GM18909 (cell line): ENCODE measurements around the gene RAB25.

Source experiments
- ATAC-seq: cut with Tn5 transposase; IDR thresholded peaks from one replicate; pipeline ENCODE4 v1.9.1; 2021; ENCODE audit warnings: mild to moderate bottlenecking; ENCODE audit not compliant: unreplicated experiment, poor library complexity

Gene RAB25

DNA sequence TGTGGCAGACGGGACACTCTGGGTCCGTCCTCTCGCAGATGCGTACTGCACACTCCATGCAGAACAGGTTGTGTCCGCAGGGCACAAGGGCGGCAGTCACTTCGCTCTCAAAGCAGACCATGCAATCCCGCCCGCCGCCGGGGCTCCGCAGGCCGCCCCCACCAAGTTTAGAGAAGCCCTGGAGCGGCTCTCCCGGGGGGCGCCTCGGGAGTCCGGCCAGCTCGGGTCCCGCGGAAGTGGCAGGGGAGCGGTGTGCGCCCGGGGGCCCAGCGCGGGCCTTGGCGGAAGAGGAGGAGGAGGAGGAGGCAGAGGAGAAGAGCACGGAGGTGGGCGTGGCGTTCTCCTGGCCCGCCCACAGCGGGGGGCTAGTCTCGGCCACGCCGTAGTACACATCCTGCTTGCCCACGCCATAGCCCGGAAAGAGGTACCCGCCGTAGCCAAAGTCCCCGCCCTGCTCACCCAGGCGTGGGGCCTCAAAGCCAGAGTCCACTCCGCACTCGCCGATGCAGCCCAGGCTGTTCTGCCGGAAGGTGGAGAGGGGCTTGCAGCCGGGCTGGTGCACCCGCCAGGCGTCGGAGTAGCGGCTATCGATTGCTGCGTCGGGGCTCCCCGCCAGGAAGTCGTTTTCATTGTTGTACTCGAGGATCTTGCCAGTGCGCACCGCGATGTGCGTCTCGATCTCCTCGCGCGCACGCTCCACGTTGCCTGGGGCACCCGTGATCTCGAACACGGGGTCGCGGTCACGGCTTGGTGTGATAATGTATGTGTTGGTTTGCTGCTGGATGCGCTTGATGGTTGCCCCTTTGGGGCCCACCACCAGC, 15.9 kb downstream of the RAB25 start:
- peak; percentile 56 for ATAC-seq

DNA sequence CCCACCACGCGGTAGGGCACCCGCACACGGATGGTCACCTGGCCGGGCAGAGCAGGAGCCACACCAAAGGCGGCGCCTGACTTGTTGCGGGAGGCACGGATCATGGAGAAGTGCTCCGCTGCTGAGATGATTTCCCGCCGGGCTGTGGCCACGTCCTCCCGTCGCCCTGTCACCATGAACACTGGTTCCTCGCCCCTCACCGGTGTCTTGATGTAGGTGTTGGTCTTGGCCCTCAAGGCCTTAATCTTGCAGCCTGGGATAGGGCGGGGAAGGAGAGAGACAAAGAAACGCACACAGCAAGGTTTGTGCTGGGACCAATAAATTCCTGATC, 16.4 kb downstream of the RAB25 start:
- ATAC-seq: no peak

GRCh38 chr1:156078728-156079127, 17.8 kb downstream of the RAB25 start:
- no peak for ATAC-seq

- no peak for ATAC-seq
Observed at GRCh38 chr1:156079762-156080161, 18.8 kb downstream of the RAB25 start.

DNA sequence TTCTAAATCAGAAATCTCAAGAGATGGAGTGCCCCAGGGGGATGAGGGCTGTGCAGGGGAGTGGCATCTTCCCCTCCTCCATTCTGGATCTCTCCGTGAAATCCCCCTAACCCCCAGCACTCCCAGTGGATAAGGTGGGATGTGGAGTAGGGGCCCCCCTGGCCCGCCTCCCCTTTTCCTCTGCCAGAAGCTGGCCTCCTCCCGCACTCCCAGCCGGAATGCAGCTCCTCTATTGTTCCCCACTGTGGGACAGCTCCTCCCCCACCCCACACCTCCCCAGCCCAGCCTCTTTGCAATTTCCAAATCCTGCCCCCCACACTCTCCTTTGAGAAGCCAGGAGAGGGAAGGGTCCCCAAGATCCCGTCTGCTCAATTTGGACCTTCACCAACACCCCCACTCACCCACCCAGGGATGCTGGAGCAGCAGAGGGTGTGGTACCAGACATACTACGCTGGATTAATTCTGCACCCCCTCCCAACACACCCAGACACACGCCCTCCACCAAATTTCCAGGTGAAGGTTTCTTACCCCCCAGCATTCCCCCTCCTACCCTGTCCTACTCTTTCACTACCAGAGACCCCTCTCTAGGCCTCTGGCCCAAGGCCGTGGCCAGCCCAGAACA, 19.4 kb downstream of the RAB25 start:
- no peak for ATAC-seq

- ATAC-seq: no peak
Observed at GRCh38 chr1:156080863-156081179, 19.9 kb downstream of the RAB25 start.

DNA sequence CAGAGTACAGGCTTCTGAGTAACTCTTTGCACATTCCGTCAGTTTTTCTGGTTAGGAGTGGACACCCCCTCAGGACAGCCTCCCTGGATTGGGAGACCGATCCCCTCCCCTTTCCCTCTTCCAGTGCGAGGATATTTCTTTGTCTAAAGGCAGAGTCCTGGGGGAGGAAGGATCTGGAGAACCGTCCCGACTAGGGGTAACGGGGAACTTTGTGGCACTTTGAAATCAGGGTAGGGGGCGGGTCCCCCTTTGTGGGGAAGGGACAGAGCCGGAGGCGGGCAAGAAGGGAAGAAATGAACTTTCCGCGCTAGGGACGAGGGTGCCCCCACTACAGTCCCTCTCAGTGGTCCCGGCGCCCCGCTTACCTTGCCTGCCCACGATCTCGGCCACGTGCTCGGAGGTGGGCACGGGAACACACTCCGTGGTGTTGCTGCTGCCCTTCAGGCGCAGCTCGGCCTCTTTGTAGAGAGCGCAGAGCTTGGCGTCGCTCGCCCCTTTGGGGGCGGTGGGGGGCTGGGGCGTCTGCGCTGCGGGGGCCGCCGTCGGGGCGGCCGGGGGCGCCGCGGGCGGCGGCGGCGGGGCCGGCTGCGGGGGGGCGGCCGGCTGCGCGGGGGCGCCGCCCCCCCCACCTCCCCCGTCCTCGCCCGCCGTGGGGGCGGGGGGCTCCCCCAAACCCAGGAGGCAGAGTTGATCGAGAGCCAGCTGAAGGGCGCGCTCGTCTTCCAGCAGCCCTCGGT, 20.4 kb downstream of the RAB25 start:
- no peak for ATAC-seq

DNA sequence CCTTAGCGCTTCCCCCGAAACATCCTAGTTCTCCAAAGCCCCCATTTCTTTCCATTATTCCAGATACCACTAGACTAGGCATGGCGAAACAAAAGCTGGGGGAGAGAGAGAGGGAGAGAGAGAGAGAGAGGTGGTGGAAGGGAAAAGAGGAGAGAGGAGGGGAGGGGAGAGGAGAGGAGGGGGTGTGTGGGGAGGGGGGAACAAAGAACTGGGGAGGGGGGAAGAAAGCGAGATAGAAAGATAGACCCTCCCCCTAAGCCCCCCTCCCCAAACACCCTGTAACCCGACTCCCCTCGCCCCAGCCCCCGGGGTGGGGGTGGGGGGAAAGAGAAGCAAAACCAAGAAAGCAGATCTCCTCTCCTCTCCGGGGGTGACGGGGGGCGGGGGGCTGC, 21.0 kb downstream of the RAB25 start:
- ATAC-seq: no peak

GRCh38 chr1:156082309-156083091, 21.5 kb downstream of the RAB25 start, which contains the start of gene MEX3A:
Gene MEX3A, minus strand, starts transcription at chr1:156082465. Its CDS starts 467 bp downstream, at chr1:156081998.
- no peak for ATAC-seq

DNA sequence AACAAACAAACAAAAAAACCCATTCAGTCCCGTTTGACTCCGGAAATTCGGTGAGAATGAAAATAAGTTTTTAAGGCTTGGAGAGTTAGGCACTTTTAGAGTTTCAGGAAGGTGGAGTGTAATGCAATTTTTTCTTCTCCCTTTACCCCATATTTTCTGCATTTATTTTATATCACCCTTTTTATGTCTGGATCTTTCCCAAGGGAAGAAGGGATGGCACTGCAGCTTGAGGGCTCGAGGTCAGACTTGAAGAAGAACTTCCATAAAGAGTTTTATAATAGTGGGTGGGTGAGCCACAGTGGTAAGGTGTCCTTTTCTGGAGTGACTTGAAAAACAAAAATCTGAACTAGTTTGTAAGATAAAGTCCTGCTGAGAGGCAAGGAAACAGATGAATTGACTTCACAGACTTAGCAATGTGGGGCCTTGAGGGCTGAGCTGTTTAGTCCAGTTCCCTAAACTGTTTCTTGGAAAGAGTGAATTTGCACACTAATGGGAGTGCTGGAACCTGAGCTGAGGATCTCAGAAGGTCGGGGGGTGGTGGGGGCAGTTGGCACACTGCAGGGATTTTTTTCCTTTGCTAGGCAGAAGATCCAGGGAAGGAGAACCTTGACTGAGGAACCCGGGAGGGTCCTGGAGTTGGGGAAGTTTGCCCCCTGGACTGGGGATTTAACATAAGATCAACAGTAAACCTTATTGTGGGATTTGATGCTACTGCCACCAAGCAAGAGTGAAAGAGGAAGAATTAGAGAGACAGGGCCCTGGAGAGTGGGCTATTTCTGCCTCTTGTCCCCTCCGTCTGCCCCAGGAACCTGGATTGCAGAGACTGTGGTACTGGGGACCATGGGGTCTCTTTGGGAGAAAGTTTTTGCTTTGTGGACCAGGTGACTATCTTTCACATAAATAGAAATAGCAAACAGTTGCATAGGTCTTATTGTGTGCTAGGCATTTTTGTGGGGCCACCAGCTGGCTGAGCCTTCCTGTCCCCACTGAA, 23.1 kb downstream of the RAB25 start:
- ATAC-seq: no peak

DNA sequence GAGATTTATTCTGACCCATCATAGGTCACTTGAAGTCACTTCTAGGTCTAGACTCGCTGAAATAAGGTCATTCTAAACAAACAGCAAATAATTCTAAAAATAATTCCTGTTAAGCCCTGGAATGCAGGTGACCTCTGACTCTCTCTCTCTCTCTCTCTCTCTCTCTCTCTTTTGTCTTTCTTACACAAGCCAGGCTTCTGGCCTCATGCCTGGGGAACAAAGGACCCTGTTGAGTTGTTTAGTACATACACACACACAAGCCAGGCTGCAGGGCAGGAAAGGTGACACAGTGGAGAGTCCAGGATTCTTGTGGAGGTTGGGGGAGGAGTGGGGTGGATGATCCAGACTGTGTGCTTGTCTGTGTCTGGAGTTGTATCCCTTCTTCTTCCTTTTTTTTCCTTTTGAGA, 25.3 kb downstream of the RAB25 start:
- ATAC-seq: no peak

DNA sequence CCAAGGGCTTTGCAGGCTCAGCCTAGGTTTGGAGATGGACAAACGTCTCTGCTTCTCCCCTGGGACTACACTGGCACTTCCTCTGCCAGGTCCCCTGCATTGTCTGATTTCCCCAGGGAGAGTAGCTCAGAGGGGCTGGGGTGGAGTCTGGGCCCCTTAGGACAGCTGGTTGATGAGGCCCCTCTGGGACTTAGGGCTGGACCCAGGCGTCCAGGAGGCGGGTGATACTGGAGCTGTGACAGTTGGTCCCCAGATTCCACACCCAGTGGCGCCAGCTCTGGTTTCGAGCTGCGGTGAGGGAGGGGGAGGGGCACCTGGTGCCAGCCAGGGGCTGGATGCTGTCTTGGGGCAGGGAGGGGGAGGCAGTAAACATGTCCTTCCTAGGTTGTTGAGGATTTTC, 28.7 kb downstream of the RAB25 start:
- no peak for ATAC-seq

DNA sequence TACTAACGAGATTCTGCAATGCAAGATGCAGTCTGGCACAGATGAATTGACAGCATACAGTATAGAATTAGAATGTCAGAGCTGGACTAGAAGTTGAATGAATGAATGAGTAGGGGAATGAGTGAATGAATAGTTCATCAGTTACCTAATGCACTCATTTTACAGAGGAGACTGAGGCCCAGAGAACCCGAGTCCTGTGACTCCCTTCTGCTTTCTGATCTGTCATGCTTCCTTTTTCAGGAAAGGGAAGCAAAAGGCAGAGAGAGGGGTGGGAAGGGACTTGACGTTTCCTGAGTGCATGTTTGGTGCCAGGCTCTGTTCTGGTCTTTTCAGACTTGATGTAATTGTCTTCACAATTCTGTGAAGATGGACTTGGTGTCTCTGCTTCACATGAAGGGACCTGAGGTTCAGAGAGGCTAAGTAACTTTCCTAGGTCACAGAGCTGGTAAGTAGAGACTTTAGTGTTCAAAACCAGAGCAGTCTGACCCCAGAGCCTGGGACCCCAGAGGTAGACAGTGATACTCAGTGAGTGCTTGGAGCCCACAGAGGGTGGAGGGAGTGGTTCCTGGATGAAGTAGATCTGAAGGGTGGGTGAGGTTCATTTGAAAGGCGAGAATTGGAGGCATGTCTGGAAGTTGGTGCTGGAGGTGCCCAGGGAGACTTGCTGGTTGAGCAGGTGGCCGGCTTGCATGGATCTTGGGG, 29.3 kb downstream of the RAB25 start:
- no peak for ATAC-seq

- peak; percentile 63 for ATAC-seq
Observed at GRCh38 chr1:156090840-156091188, 29.9 kb downstream of the RAB25 start.

- ATAC-seq: no peak
Observed at GRCh38 chr1:156091610-156092009, 30.6 kb downstream of the RAB25 start.

DNA sequence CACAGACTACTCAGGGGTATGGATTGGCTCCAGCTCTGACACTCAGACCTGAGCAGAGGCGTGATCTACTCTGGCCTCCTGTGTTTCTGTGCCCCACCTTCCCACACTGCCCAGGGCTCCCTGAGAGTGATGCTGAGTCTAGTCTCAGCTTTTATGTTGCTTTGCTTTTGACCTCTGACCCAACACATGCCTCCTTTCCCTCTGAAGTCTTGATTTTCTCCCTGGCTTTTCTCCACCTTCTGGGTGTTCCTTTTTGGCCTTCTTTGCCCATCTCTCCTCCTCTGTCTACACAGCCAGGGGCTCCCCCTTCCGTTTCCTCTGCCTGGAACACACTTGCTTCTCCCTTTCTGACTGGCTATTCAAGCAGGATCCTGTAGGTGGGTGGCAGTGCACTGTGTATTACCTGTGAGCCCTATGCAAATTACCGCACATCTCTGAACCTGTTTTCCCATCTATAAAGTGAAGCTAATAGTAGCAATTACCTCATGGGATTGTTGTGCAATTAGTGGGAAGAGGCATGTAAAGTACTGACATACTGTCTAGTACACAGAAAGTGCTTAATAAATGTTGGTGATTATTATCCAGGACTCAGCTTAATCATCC, 35.0 kb downstream of the RAB25 start:
- ATAC-seq: no peak

GRCh38 chr1:156096640-156097391, 35.9 kb downstream of the RAB25 start:
- ATAC-seq: peak; percentile 60
